OCI-LY3 (cell line): ENCODE results near the gene HTT.

Experiments used
- H2AFZ ChIP-seq: fragments of 200-600, 300-600 bp; shearing (Covaris generic); 2 replicates; pipeline ENCODE4 v1.6.0; 2014; ENCODE audit warnings: antibody characterized with exemption, low read depth, low read length
- H3K27ac ChIP-seq: fragments of 200-600, 300-600 bp; sonication (generic); 2 replicates; pipeline ENCODE4 v1.5.1; 2014; ENCODE audit warnings: mild to moderate bottlenecking, low read length, moderate library complexity, mixed read lengths
- H3K27me3 ChIP-seq: fragments of 200-600, 300-600 bp; sonication (generic); 2 replicates; pipeline ENCODE4 v1.6.1; 2014; ENCODE audit warnings: low read depth, low read length, mixed read lengths
- H3K36me3 ChIP-seq: fragments of 200-600, 300-600 bp; sonication (generic); replicated peaks from 2 replicates; pipeline ENCODE3; 2014; ENCODE audit warnings: low read depth, low read length, mixed read lengths
- H3K4me1 ChIP-seq: fragments of 300-600, 200-600 bp; sonication (generic); 2 replicates; pipeline ENCODE4 v1.6.1; 2014; ENCODE audit warnings: low read length, mixed read lengths
- H3K4me2 ChIP-seq: fragments of 200-600, 300-600 bp; sonication (generic); 2 replicates; pipeline ENCODE4 v1.6.1; 2014; ENCODE audit warnings: low read length, mixed read lengths
- H3K4me3 ChIP-seq: fragments of 300-600, 200-600 bp; sonication (generic); 2 replicates; pipeline ENCODE4 v1.5.1; 2014; ENCODE audit warnings: antibody characterized with exemption, mild to moderate bottlenecking, low read length, moderate library complexity
- H3K79me2 ChIP-seq: fragments of 300-600, 200-600 bp; shearing (Covaris generic); 2 replicates; pipeline ENCODE4 v1.6.1; 2014; ENCODE audit warnings: mild to moderate bottlenecking, low read length, mixed read lengths
- H3K9ac ChIP-seq: fragments of 300-600, 200-600 bp; shearing (Covaris generic); 2 replicates; pipeline ENCODE4 v1.6.0; 2014; ENCODE audit warnings: mild to moderate bottlenecking, low read length, moderate library complexity
- H3K9me3 ChIP-seq: fragments of 200-600, 300-600 bp; shearing (Covaris generic); 2 replicates; pipeline ENCODE4 v1.6.1; 2014; ENCODE audit warnings: low read length, mixed read lengths; ENCODE audit not compliant: insufficient read depth
- H4K20me1 ChIP-seq: fragments of 200-600, 300-600 bp; sonication (generic); 2 replicates; pipeline ENCODE4 v1.6.1; 2016; ENCODE audit warnings: low read length, mixed read lengths; ENCODE audit not compliant: insufficient read depth
- EZH2phosphoT487 ChIP-seq: fragments of 200-600 bp; shearing (Covaris generic); IDR thresholded peaks from 2 replicates; pipeline ENCODE4 v1.6.1; 2018; ENCODE audit warnings: antibody characterized with exemption, mixed run types, low read depth
- TF ChIP-seq, protein P1 (sequence below): fragments of 200-600, 300-600 bp; sonication (generic); IDR thresholded peaks from 2 replicates; pipeline ENCODE4 v1.5.1; 2014; ENCODE audit warnings: antibody characterized with exemption, low read length, low read depth

HTT gene

DNA sequence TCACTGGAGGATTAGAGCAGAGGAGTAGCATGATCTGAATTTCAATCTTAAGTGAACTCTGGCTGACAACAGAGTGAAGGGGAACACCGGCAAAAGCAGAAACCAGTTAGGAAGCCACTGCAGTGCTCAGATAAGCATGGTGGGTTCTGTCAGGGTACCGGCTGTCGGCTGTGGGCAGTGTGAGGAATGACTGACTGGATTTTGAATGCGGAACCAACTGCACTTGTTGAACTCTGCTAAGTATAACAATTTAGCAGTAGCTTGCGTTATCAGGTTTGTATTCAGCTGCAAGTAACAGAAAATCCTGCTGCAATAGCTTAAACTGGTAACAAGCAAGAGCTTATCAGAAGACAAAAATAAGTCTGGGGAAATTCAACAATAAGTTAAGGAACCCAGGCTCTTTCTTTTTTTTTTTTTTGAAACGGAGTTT lies 5.2 kb downstream of the HTT start:
- Histone ChIP-seq H3K9me3 (no peaks in the 10 kb centered on the region), H3K79me2 (peaks cover 92% of the 10 kb centered on the region), H4K20me1 (peaks cover 49% of the 10 kb centered on the region), H3K27me3 (no peaks in the 10 kb centered on the region), H3K4me1 (peaks cover 68% of the 10 kb centered on the region), H3K27ac (peak overlapping the region; percentile 8; the same call in 1 of the 2 replicates), H2AFZ (no peak overlapping the region), H3K4me3 (peak overlapping the region; percentile 29; the same call in 1 of the 2 replicates), H3K9ac (no peak overlapping the region), H3K36me3 (peaks cover 30% of the 10 kb centered on the region), H3K4me2 (peak overlapping the region; percentile 74)
- TF ChIP-seq, protein P1, sequence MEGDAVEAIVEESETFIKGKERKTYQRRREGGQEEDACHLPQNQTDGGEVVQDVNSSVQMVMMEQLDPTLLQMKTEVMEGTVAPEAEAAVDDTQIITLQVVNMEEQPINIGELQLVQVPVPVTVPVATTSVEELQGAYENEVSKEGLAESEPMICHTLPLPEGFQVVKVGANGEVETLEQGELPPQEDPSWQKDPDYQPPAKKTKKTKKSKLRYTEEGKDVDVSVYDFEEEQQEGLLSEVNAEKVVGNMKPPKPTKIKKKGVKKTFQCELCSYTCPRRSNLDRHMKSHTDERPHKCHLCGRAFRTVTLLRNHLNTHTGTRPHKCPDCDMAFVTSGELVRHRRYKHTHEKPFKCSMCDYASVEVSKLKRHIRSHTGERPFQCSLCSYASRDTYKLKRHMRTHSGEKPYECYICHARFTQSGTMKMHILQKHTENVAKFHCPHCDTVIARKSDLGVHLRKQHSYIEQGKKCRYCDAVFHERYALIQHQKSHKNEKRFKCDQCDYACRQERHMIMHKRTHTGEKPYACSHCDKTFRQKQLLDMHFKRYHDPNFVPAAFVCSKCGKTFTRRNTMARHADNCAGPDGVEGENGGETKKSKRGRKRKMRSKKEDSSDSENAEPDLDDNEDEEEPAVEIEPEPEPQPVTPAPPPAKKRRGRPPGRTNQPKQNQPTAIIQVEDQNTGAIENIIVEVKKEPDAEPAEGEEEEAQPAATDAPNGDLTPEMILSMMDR: no peak

DNA sequence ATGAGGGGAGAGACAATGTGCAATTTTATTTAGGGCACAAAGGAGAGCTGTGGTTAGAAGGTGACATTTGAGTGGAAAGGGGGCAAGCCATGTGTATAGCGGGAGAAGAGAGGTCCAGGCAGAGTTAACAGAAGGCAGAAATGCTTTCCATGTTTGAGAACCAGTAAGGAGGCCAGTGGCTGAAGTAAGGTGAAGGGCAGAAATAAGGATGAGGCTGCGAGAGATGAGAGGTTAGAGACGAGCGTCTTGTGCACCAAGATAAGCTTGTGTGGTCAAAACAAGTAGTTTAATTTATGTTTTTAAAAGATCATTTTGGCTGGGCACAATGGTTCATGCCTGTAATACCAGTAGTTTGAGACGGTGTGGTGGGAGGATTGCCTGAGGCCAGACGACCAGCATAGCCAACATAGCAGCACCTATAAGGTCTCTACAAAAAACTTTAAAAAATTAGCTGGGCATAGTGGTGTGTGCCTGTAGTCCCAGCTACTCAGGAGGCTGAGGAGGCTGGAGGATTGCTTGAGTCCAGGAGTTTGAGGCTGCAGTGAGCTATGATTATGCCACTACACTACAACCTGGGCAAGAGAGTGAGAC lies 8.5 kb downstream of the HTT start:
- no peaks in the 10 kb centered on the region for H3K9me3 ChIP-seq
- TF ChIP-seq, protein P1: no peak
- no peak for TF ChIP-seq EZH2phosphoT487
- peaks cover 56% of the 10 kb centered on the region for H4K20me1 ChIP-seq
- no peak overlapping the region for H3K4me3 ChIP-seq
- H3K36me3 ChIP-seq: peaks cover 41% of the 10 kb centered on the region
- H3K27me3 ChIP-seq: no peaks in the 10 kb centered on the region
- H3K4me1 ChIP-seq: peaks cover 77% of the 10 kb centered on the region
- peak overlapping the region; percentile 14; the same call in 1 of the 2 replicates for H3K27ac ChIP-seq
- peak overlapping the region; percentile 14 for H3K4me2 ChIP-seq
- H2AFZ ChIP-seq: no peak overlapping the region
- peaks cover 100% of the 10 kb centered on the region for H3K79me2 ChIP-seq
- no peak overlapping the region for H3K9ac ChIP-seq

DNA sequence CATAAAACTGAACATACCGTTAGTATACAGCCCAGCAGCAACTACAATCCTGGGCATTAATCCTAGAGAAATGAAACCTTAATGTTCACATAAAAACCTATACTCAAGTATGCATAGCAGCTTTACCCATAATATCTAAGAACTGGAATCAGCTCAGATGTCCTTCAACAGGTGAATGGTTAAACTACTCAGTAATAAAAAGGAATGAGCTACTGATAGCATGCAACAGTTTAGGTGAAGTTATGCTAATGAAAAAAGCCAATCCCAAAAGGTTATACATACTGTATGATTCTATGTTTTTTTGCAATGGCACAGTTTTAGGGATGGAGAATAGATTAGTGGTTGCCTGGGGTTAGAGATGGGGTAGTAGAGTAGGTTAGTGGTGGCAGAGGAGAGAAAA lies 9.3 kb downstream of the HTT start:
- Histone ChIP-seq H3K36me3 (peaks cover 46% of the 10 kb centered on the region), H2AFZ (no peak overlapping the region), H3K27ac (no peak overlapping the region), H3K79me2 (peaks cover 100% of the 10 kb centered on the region), H3K27me3 (no peaks in the 10 kb centered on the region), H3K9ac (no peak overlapping the region), H3K4me2 (peak overlapping the region; percentile 1; the same call in 1 of the 2 replicates), H3K9me3 (no peaks in the 10 kb centered on the region), H4K20me1 (peaks cover 53% of the 10 kb centered on the region), H3K4me3 (no peak overlapping the region), H3K4me1 (peaks cover 70% of the 10 kb centered on the region)
- no peak for TF ChIP-seq EZH2phosphoT487
- TF ChIP-seq, protein P1: no peak

DNA sequence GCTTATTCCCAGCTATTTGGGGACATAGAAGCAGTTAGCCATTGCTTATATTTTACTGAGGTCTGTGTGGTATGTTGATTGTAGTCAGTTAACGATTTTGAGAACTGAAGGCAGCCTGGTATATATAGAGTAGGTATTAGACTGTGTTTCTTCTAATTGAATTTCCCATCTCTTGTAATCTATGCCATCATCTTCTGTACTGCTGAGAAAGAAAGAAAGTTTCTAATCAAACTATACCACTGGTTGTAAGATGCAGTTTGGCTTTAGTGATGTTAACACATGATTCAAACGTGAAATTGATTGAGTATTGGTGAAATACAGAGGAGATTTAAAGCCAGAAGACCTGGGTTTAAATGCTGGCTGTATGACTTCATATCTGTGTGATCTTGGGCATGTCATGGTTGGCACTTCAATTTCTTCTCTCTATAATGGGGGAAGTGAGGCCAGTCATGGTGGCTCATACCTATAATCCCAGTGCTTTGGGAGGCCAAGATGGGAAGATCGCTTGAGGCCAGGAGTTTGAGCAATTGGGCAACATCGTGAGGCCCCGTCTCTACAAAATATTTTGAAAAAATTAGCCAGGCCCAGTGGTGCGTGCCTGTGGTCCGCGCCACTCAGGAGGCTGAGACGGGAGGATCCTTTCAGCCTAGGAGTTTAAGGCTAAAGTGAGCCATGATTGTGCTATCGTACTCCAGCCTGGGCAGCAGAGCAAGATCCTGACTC lies 11.6 kb downstream of the HTT start:
- Histone ChIP-seq H3K4me1 (peaks cover 54% of the 10 kb centered on the region), H3K27me3 (no peaks in the 10 kb centered on the region), H3K9me3 (no peaks in the 10 kb centered on the region), H3K4me3 (peak overlapping the region; percentile 48), H3K79me2 (peaks cover 99% of the 10 kb centered on the region), H4K20me1 (peaks cover 38% of the 10 kb centered on the region), H3K9ac (peak overlapping the region; percentile 41), H3K36me3 (peaks cover 48% of the 10 kb centered on the region), H3K4me2 (peak overlapping the region; percentile 59), H3K27ac (peak overlapping the region; percentile 84), H2AFZ (no peak overlapping the region)
- TF ChIP-seq, protein P1: no peak
- no peak for TF ChIP-seq EZH2phosphoT487
